Stimulated activated CD8-positive, alpha-beta memory T cell treated with anti-CD3 and anti-CD28 coated beads, Interleukin-15, amount 100 ng/mL, for 1 hour (primary cell): Measurements from ENCODE around the gene JARID2.

Experiments
- DNase-seq: peaks from one replicate; pipeline ENCODE4 v3.0.0-alpha.2; 2020; ENCODE audit warnings: low read depth

JARID2 gene

GRCh38 chr6:15421945-15422733, 176.3 kb downstream of the JARID2 start:
- no peak for DNase-seq

- no peak for DNase-seq
These were observed 177.6 kb downstream of the JARID2 start for GRCh38 chr6:15423286-15423993.

- DNase-seq: no peak
These were observed 180.1 kb downstream of the JARID2 start for GRCh38 chr6:15425947-15426346.

- DNase-seq: no peak
These were observed 180.5 kb downstream of the JARID2 start for GRCh38 chr6:15426395-15426794.

GRCh38 chr6:15426901-15427300, 181.0 kb downstream of the JARID2 start:
- DNase-seq: no peak

- no peak for DNase-seq
These were observed 181.6 kb downstream of the JARID2 start for GRCh38 chr6:15427331-15428070.

- DNase-seq: no peak
These were observed 183.6 kb downstream of the JARID2 start for GRCh38 chr6:15429141-15430110.

- DNase-seq: no peak
These were observed 184.3 kb downstream of the JARID2 start for GRCh38 chr6:15430186-15430585.

GRCh38 chr6:15430931-15431405, 185.1 kb downstream of the JARID2 start:
- DNase-seq: no peak

GRCh38 chr6:15431762-15432483, 186.1 kb downstream of the JARID2 start:
- DNase-seq: no peak

GRCh38 chr6:15433511-15433861, 187.6 kb downstream of the JARID2 start:
- no peak for DNase-seq

GRCh38 chr6:15434263-15434662, 188.4 kb downstream of the JARID2 start:
- DNase-seq: no peak

- no peak for DNase-seq
These were observed 189.0 kb downstream of the JARID2 start for GRCh38 chr6:15434823-15435380.

- DNase-seq: no peak
These were observed 189.6 kb downstream of the JARID2 start for GRCh38 chr6:15435468-15435867.

GRCh38 chr6:15436451-15436850, 190.6 kb downstream of the JARID2 start:
- DNase-seq: no peak

- DNase-seq: no peak
These were observed 191.3 kb downstream of the JARID2 start for GRCh38 chr6:15437090-15437635.

- no peak for DNase-seq
These were observed 193.6 kb downstream of the JARID2 start for GRCh38 chr6:15439410-15440025.

GRCh38 chr6:15440040-15440439, 194.2 kb downstream of the JARID2 start:
- DNase-seq: no peak

- no peak for DNase-seq
These were observed 195.5 kb downstream of the JARID2 start for GRCh38 chr6:15441215-15441868.
